Hepatic stellate cell (primary cell): ENCODE results near the gene MICAL2.
"Not testable (repeated sequence)": the region's sequence is repeated elsewhere in the genome, so short reads cannot be mapped to it uniquely, and the experiment has no call there.

Experiments used
- DNase-seq: peaks from one replicate; pipeline ENCODE4 v3.0.0; 2011; ENCODE audit warnings: low spot score

The MICAL2 gene

DNA sequence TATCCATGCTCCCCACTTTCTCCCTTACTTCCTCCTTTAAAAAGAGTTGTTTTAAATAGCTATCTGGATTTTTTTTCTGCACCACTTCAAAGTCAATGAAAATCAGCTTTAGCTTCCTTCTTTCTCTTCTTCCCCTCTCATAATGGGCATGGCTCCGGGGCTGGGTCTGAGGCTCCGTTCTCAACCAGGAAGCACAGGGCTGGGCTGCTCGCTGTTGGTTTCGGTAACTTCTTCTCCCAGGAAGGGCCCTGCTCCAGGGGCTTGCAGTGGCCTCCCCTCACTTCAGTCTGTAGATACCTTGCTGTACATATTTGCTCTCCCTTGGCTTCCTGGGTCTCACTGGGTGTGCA, 23.8 kb downstream of the MICAL2 start:
- DNase-seq = no peak

- no peak for DNase-seq
Observed at GRCh38 chr11:12135185-12135584, 24.8 kb downstream of the MICAL2 start.

GRCh38 chr11:12137005-12137690, 26.8 kb downstream of the MICAL2 start:
- DNase-seq = no peak

DNA sequence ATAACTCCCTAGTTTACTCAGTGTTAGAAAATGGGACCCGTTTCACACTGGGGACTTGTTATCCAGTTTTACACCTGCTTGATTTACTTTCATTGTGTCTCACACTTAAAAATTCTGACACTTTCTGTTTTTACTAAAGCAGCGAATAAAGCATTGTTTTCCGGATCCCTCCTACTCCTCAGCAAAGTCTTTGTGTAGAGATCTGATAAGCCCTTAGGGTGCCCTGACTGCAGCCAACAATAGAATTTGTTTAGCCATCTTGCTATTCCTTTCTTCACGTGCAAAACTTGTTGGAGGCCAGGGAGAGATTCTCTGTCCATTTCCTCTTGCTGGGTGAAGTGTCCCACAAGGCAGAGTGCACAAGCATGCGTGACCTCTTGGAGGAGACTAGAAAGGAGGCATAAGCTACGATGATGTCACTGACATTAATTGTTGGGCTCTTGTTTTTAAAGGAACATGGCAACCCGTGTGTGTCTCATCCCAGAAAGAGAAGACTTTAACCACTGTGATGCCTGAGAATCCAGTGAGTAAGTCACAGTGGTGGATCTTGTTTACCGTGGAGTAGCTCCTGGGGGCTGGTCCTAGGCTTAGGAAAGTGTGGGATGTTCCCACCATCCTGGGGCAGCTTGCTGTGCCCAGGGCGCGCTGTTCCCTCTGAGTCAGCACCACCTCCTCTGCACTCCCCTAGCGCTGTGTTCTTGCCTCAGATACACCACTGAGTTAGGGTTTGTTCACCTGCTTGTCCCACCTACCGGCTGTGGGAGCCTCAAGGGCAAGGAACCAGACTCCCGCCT, 27.7 kb downstream of the MICAL2 start:
- peak; percentile 84 for DNase-seq

DNA sequence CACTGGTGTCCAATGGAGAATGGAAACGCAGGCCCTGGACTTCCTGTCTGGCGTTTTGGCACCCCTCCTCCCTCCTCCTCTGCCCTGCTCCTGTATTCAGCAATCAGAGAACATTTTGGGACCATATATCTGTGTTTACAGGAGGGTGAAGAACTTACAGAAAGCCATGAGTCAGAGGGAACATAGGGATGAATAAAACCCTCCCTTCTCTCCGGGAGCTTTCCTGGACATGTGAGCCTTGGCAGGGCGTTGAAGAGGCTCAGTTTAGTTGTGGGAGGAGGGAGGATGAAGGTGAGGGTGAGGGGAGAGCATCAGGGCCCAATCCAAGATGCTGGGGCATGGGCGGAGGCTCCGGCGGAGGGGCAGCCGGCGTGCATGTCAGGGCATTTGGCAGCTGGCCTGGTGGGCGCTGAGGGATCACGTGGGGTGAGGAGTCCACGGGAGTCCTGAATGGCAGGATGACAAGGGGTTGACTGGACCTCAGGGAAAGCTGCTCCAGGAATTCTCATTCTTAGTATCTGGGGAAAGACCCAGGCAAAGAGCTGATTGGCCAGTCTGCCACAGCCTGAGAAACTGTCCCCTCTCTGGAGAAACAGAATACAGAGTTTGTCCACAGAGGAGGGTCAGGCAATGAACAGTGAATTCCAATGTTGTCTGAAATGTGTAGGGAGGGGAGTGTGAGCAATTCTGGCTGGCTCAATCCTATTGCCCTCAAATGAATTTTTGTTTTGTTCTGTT, 28.9 kb downstream of the MICAL2 start:
- DNase-seq = peak; percentile 81

DNA sequence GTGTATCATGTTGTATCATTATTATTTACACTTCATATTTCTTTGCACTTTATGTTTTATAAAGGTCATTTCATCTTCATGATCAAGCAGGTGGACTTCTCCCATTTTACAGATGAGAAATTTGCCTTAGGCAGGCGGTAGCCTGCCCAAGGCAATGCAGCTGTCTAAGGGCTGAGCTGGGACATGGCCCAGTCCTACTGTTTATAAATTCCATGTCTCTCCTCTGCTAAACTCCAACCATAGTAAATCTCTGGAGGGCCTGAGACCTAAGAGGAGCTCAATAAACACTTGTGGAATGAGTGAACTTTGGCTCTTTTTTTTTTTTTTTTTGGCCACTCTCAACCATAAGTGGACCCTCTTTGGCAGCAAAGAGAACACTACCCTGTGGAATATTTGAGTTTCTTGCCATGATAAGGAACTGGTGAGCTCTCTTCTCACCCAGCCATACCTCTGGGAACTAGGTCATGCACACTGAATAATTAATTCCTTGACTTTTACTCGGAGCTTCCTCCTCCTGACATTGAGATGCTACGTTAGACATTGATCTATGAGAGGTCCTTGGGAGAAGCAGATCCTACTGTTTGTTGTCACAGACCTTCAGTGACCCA, 29.9 kb downstream of the MICAL2 start:
- DNase-seq = no peak

DNA sequence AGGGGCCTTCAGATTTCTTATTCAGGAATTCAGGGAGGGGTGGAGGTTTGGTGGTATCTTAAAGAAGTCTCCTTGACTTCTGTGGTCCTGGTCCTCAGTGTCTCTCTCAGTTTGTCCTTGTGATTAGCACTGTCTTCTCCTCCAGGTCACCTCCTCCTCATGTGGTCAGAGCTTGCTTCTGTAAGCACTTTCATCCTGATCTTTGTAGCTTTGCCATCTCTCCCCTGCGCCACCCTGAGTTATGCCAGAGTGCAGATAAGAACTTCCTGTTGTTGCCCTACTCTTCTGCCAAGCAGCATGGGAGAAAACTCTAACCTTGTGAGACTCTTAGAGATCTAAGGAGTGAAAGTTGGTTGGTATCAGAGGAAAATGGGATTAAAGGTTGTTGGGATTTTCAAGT, 30.9 kb downstream of the MICAL2 start:
- DNase-seq = no peak

GRCh38 chr11:12142176-12142575, 31.8 kb downstream of the MICAL2 start:
- DNase-seq = no peak

DNA sequence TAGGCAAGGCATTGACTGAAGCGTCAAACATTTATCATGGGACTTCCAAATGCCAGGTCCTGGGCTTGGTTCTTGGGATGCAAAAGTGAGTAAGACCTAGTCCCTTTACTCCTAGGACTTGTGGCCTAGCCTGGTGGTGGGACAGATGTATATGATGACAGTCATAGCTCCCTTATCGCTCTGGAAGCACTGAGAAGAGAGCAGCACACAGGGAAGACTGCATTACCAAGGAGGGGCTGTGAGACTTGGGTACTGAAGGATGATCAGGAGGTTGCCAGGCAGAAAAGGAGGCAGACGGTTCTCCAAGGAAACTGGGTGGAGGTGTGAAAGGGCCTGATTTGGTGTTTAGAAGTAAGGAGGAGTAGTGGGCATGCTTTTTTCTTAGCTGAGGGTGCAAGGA, 32.5 kb downstream of the MICAL2 start:
- DNase-seq = no peak

DNA sequence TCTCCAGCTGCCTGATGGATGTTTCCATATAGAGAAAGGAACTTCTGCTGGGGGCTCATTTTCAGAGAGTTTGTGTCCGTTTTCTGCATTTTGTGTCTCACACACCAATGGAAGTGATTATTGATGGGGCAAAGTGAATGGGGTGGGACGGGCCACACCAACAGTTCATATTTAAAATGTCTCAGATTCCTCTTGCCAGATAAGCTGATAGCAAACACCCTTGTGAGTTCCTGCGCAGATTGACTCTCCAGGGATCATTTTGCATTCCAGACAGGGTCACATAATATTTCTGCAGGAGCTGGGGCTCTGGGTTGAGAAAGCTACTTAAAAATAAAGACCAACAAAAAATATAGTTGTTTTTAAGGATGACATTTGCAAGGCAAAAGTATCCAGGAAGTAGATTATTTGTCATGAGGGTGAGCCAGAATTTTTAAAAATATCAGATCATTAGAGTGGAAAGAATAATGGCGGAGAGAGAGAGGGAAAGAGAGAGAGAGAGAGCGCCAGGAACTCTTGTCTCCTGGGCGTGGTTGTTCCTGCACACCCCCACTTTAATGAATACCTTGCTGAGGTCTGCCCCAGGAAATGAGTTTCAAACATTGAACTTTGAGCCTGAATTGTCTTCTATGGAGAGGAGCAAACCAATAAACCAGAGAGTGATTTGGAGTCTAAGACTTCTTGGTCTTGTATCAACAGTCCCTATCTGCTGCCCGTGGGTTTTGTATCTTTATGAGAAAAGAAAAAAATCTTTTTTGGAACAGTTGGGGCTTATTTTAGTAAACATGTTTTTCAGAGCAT, 33.3 kb downstream of the MICAL2 start:
- no peak for DNase-seq

- no peak for DNase-seq
Observed at GRCh38 chr11:12144330-12145174, 34.2 kb downstream of the MICAL2 start.

- not testable (repeated sequence) for DNase-seq
Observed at GRCh38 chr11:12146678-12147077, 36.3 kb downstream of the MICAL2 start.

- DNase-seq = no peak
Observed at GRCh38 chr11:12147827-12148226, 37.4 kb downstream of the MICAL2 start.

DNA sequence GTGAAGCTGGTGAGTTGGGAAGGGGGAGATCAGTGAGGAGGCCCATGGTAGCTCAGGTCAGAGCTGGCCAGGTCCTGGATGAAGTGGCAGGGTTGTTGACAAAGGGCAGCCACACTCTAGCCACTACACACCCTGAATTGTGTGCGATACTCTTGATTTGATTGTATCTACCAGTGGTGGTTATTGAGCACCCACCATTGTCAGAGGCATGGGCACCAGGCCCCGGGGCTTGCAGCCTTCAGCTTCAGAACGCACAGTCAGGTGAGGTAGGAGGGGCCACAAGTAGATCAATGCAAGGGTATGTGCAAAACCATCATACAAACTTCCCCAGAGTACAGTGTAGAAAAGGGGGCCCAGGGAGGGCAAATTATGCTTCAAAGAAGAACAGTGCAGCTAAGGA, 38.1 kb downstream of the MICAL2 start:
- DNase-seq = no peak

- no peak for DNase-seq
Observed at GRCh38 chr11:12148882-12149281, 38.5 kb downstream of the MICAL2 start.

DNA sequence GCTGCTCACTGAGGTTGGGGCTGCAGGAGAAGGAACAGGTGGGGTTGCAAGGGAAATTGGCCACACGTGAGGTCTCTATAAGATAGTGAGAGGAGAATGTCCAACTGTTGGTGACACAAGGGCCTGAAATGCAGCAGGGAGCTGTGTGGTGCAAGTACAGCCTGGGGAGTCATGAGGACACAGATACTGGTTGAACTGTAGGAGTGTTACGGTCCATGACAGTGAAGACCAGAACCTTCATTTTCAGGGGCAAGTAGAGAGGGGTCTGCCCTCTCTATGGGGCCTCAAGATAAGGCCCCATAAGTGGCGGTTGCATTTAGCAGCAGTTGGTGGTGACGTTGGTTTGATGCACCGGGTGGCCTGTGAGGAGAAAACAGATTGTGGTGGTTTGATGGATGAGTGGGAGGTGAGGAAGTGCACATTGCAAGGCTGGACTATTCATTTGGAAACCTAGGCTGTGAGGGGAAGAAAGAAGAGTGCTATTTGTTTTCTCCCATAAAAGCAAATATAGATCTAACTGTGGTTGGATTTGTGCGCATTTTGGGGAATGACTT, 39.4 kb downstream of the MICAL2 start:
- DNase-seq = no peak

DNA sequence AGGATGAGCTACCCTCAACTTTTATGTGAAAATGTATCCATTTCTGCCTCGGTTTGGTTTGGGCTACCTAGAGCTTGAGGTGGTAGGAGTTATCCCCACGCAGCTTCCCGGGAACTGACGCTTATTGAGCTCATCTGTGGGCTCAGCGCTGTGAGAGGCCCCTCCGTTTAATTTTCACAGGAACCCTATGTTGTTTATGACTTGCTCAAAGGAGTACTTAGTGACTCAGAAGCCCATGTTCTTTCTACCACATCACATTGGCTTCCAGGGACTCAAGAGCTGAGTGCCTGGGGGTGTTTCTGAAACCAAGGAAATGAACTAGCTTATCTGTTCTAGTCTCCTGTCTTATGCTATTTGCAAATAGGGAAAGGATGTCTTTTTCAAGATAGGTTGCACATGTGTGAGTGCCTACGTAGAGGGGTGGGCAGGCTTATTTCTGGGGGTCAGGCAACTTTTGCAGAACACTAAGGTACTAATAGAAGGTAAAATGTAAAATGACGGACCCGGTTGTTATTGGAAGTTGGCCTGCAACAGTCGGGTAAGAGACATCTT, 40.5 kb downstream of the MICAL2 start:
- no peak for DNase-seq

DNA sequence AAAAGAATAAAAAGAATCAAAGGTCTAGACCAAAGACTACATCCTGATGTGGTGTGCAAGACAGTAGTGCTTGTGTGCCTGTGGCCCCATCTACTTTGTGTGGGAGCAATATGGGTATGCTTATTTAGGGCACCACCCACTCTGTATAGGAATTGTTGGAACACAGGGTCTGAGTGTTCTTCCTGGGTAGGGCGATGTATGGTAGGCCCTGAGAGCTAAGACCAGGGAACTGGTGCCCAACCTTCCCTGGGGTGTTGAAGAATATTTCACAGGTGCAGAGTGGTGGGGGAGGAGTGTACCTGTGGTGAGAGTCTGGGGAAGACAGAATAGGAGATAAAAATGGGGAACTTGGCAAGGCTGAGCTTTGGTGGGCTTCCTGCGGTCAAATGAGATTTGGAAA, 41.9 kb downstream of the MICAL2 start:
- no peak for DNase-seq

DNA sequence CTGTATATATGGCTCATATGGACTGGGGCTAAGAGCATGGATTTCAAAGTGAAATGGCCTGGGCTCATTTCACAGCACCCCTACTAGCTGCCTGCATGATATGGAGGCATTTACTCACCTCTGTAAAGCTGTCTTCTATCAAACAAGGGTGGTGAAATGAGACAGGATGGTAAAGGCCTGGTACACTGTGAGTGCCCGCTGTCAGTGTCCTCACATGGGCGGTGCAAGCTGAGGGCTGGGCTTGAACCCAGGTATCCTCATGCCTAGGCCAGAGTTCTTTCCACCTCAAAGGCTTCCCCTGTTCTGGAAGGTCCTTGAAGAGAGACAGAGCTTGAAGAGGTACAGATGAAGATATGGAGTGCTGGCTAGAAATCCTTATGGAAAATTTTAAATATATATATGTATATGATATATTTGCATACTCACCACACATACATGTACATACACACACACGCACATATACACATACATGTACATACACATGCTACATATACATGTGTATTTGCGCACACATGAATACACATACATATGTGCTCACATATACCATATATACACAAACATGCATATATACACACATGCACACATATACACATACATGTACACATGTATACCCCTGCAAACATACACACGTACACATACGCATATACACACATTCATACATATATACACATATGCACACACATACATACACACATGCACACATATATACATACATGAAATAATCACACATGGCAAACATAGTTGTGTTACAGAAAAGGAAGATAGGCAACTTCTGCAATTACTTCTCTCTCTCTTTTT, 44.7 kb downstream of the MICAL2 start:
- DNase-seq = no peak
